ENCODE measurements around the gene MRGPRG. TPM values are rescaled to one million over a fixed set of nuclear protein-coding genes. Genes with fewer than 3 reads are reported as not detected.

Gene MRGPRG
- total and polyA plus RNA-seq, 9 of the 15 experiments (the other 6 are each of a cell fraction or from before 2014, with no cell fraction given): not detected

DNA sequence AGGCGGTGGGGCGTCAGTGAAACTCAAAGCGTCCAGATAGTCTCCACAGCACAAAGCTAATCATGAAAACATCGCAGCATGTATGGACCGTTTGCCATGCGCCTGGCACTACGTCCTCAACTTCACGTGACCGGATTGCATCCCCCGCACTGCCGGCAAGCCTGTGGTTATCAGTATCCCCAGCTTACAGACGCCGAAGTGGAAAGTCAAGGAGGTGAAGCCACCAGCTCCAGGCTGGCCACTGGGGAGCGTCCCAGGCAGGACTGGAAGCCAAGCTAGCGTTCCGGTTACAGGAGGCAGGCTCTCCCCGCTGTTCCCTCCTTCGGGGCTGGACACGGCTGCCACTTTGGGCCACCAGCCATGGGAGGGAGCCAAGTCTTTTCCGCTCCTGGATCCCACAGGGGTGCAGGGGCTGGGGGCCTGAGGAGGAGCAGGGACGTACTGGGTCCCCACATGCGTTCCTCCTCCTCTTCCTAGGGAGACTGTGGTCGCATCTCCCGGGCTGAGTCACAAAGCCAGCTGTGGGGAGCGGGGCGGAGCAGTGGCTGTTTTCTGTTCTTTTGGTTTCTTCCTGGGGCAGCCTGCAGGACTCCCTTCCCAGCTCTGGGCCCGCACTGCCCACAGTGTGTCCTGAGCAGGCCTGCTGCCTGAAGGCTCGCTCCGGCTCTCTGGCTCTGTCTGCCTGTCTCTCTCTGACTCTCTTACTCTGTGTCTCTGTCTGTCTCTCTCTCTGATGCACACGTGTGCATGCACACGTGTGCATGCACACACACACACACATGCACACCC, 49.2 kb downstream of the MRGPRG start (continued):
- peak; percentile 83 for TF ChIP-seq MYC (IDR thresholded peaks at IDR 0.05; ENCODE audit: low read depth, low read length)
- no peak for TF ChIP-seq MYC (CRISPR knock-in tag; IDR thresholded peaks at IDR 0.05; ENCODE audit: borderline replicate concordance, low read depth)
- no peak for TF ChIP-seq E2F3 (CRISPR knock-in tag; IDR thresholded peaks at IDR 0.05)
- TF ChIP-seq, protein P1, sequence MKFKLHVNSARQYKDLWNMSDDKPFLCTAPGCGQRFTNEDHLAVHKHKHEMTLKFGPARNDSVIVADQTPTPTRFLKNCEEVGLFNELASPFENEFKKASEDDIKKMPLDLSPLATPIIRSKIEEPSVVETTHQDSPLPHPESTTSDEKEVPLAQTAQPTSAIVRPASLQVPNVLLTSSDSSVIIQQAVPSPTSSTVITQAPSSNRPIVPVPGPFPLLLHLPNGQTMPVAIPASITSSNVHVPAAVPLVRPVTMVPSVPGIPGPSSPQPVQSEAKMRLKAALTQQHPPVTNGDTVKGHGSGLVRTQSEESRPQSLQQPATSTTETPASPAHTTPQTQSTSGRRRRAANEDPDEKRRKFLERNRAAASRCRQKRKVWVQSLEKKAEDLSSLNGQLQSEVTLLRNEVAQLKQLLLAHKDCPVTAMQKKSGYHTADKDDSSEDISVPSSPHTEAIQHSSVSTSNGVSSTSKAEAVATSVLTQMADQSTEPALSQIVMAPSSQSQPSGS (CRISPR knock-in tag; IDR thresholded peaks at IDR 0.05): no peak
- TF ChIP-seq, protein P2, sequence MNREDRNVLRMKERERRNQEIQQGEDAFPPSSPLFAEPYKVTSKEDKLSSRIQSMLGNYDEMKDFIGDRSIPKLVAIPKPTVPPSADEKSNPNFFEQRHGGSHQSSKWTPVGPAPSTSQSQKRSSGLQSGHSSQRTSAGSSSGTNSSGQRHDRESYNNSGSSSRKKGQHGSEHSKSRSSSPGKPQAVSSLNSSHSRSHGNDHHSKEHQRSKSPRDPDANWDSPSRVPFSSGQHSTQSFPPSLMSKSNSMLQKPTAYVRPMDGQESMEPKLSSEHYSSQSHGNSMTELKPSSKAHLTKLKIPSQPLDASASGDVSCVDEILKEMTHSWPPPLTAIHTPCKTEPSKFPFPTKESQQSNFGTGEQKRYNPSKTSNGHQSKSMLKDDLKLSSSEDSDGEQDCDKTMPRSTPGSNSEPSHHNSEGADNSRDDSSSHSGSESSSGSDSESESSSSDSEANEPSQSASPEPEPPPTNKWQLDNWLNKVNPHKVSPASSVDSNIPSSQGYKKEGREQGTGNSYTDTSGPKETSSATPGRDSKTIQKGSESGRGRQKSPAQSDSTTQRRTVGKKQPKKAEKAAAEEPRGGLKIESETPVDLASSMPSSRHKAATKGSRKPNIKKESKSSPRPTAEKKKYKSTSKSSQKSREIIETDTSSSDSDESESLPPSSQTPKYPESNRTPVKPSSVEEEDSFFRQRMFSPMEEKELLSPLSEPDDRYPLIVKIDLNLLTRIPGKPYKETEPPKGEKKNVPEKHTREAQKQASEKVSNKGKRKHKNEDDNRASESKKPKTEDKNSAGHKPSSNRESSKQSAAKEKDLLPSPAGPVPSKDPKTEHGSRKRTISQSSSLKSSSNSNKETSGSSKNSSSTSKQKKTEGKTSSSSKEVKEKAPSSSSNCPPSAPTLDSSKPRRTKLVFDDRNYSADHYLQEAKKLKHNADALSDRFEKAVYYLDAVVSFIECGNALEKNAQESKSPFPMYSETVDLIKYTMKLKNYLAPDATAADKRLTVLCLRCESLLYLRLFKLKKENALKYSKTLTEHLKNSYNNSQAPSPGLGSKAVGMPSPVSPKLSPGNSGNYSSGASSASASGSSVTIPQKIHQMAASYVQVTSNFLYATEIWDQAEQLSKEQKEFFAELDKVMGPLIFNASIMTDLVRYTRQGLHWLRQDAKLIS (CRISPR knock-in tag; IDR thresholded peaks at IDR 0.05): no peak
- no peak for TF ChIP-seq KLF6 (CRISPR knock-in tag; IDR thresholded peaks at IDR 0.05; ENCODE audit: borderline replicate concordance)
- TF ChIP-seq DACH1 (IDR thresholded peaks at IDR 0.05; ENCODE audit: partially characterized antibody): peak; percentile 60
- no peak for TF ChIP-seq RFX5 (IDR thresholded peaks at IDR 0.05; ENCODE audit: low read depth, low read length)
- TF ChIP-seq, protein P3, sequence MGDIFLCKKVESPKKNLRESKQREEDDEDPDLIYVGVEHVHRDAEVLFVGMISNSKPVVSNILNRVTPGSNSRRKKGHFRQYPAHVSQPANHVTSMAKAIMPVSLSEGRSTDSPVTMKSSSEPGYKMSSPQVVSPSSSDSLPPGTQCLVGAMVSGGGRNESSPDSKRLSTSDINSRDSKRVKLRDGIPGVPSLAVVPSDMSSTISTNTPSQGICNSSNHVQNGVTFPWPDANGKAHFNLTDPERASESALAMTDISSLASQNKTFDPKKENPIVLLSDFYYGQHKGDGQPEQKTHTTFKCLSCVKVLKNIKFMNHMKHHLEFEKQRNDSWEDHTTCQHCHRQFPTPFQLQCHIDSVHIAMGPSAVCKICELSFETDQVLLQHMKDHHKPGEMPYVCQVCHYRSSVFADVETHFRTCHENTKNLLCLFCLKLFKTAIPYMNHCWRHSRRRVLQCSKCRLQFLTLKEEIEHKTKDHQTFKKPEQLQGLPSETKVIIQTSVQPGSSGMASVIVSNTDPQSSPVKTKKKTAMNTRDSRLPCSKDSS (IDR thresholded peaks at IDR 0.05; ENCODE audit: low read depth, partially characterized antibody): no peak
- TF ChIP-seq, protein P4, sequence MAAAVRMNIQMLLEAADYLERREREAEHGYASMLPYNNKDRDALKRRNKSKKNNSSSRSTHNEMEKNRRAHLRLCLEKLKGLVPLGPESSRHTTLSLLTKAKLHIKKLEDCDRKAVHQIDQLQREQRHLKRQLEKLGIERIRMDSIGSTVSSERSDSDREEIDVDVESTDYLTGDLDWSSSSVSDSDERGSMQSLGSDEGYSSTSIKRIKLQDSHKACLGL (CRISPR knock-in tag; IDR thresholded peaks at IDR 0.05; ENCODE audit: borderline replicate concordance, poor library complexity, severe bottlenecking): no peak
- no peak for TF ChIP-seq ZNF274 (IDR thresholded peaks at IDR 0.05; ENCODE audit: borderline replicate concordance, low read depth, low read length)
- TF ChIP-seq, protein P5, sequence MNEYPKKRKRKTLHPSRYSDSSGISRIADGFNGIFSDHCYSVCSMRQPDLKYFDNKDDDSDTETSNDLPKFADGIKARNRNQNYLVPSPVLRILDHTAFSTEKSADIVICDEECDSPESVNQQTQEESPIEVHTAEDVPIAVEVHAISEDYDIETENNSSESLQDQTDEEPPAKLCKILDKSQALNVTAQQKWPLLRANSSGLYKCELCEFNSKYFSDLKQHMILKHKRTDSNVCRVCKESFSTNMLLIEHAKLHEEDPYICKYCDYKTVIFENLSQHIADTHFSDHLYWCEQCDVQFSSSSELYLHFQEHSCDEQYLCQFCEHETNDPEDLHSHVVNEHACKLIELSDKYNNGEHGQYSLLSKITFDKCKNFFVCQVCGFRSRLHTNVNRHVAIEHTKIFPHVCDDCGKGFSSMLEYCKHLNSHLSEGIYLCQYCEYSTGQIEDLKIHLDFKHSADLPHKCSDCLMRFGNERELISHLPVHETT (CRISPR knock-in tag; conservative IDR thresholded peaks at IDR 0.05 in 1 of 2, IDR thresholded peaks at IDR 0.05 in 1 of 2): no peak
- TF ChIP-seq FOS (IDR thresholded peaks at IDR 0.05; ENCODE audit: extremely low read depth, insufficient read length): no peak

All from K562 (cell line).